Upper lobe of right lung (tissue), 1 donor: ENCODE results near the gene FAM181A. TPM values are rescaled to one million over a fixed set of nuclear protein-coding genes. Genes with fewer than 3 reads are reported as not detected.

Source experiments
- ATAC-seq: fragments of 200-7000 bp; cut with Tn5 transposase; one replicate; pipeline ENCODE4 v1.9.1; 2020; ENCODE audit warnings: mild to moderate bottlenecking, moderate library complexity
- DNase-seq: peaks from one replicate; pipeline ENCODE4 v3.0.0-alpha.2; 2020
- H3K27ac ChIP-seq: fragments of 200-600 bp; one replicate; pipeline ENCODE4 v1.8.0; 2022
- H3K27me3 ChIP-seq: fragments of 200-600 bp; one replicate; pipeline ENCODE4 v1.8.0; 2022; ENCODE audit warnings: mild to moderate bottlenecking
- H3K36me3 ChIP-seq: fragments of 200-600 bp; one replicate; pipeline ENCODE4 v1.8.0; 2022
- H3K4me1 ChIP-seq: fragments of 200-600 bp; one replicate; pipeline ENCODE4 v1.8.0; 2022
- H3K4me3 ChIP-seq: fragments of 200-600 bp; one replicate; pipeline ENCODE4 v1.8.0; 2022; ENCODE audit warnings: mild to moderate bottlenecking
- H3K9me3 ChIP-seq: fragments of 200-600 bp; one replicate; pipeline ENCODE4 v1.8.0; 2022
- CTCF ChIP-seq: fragments of 200-600 bp; IDR thresholded peaks from one replicate; pipeline ENCODE4 v1.8.0; 2022; ENCODE audit warnings: antibody characterized with exemption
- intact Hi-C: fragments of 100-400 bp; cut with DNase I; formaldehyde crosslinking; loops from one replicate; pipeline ENCODE4 v1.11.0; 2022
- total RNA-seq: library from RNA; stranded (reverse); fragmentation: NEBNext Ultra II Directional; extraction: Animal tissue kit (Norgen Biotek cat#: 25700); gene quantifications from one replicate; pipeline ENCODE4 v1.2.1, GENCODE V29; 2021
- donor health status: DM: no; HTN: yes; CAD: no; lungs with severe emphysema.

Gene FAM181A
- total RNA-seq, 1 donor from 2014 or later = 3.5 TPM

- no peak overlapping the region for H3K4me3 ChIP-seq
- no peaks in the 10 kb centered on the region for H3K27me3 ChIP-seq
- intact Hi-C loops = no loop called here
- no peak overlapping the region for H3K27ac ChIP-seq
- no peak for DNase-seq
- no peaks in the 10 kb centered on the region for H3K9me3 ChIP-seq
- no peak for ATAC-seq
- no peak for TF ChIP-seq CTCF
- no peaks in the 10 kb centered on the region for H3K4me1 ChIP-seq
- H3K36me3 ChIP-seq = no peaks in the 10 kb centered on the region
Observed at GRCh38 chr14:93928184-93929047, 1.3 kb downstream of the FAM181A start.

- Histone ChIP-seq H3K36me3 (no peaks in the 10 kb centered on the region), H3K9me3 (no peaks in the 10 kb centered on the region), H3K4me3 (no peak overlapping the region), H3K27ac (no peak overlapping the region), H3K27me3 (no peaks in the 10 kb centered on the region), H3K4me1 (no peaks in the 10 kb centered on the region)
- DNase-seq (no peak), ATAC-seq (no peak)
- intact Hi-C loops = no loop called here
- no peak for TF ChIP-seq CTCF
Observed at GRCh38 chr14:93929048-93929535, 1.9 kb downstream of the FAM181A start.

GRCh38 chr14:93929657-93930056, 2.5 kb downstream of the FAM181A start:
- DNase-seq = no peak
- TF ChIP-seq CTCF = no peak
- ATAC-seq = no peak
- H3K4me3 ChIP-seq = no peak overlapping the region
- H3K27me3 ChIP-seq = no peaks in the 10 kb centered on the region
- no peaks in the 10 kb centered on the region for H3K9me3 ChIP-seq
- no peak overlapping the region for H3K27ac ChIP-seq
- no peaks in the 10 kb centered on the region for H3K36me3 ChIP-seq
- intact Hi-C loops = no loop called here
- no peaks in the 10 kb centered on the region for H3K4me1 ChIP-seq

GRCh38 chr14:93930296-93930988, 3.3 kb downstream of the FAM181A start:
- H3K27ac ChIP-seq = no peak overlapping the region
- ATAC-seq (no peak), DNase-seq (no peak)
- peaks cover 5% of the 10 kb centered on the region for H3K27me3 ChIP-seq
- H3K4me1 ChIP-seq = no peaks in the 10 kb centered on the region
- TF ChIP-seq CTCF = no peak
- intact Hi-C loops = no loop called here
- H3K9me3 ChIP-seq = no peaks in the 10 kb centered on the region
- H3K36me3 ChIP-seq = no peaks in the 10 kb centered on the region
- no peak overlapping the region for H3K4me3 ChIP-seq

GRCh38 chr14:93930989-93931307, 3.8 kb downstream of the FAM181A start:
- TF ChIP-seq CTCF = no peak
- Histone ChIP-seq H3K9me3 (no peaks in the 10 kb centered on the region), H3K4me1 (no peaks in the 10 kb centered on the region), H3K27ac (no peak overlapping the region), H3K36me3 (no peaks in the 10 kb centered on the region), H3K4me3 (no peak overlapping the region), H3K27me3 (peaks cover 5% of the 10 kb centered on the region)
- intact Hi-C loops = no loop called here
- DNase-seq (no peak), ATAC-seq (no peak)
